COLO668 (cell line): ENCODE measurements around the gene TMEM163.

Experiments used
- DNase-seq: peaks from one replicate; lab custom pipeline; 2025; ENCODE audit not compliant: unreplicated experiment; lab: John Stamatoyannopoulos, UW

TMEM163 gene

GRCh38 chr2:134583462-134583861 lies 135.3 kb downstream of the TMEM163 start:
- no peak for DNase-seq

GRCh38 chr2:134582547-134582899 lies 136.3 kb downstream of the TMEM163 start:
- no peak for DNase-seq

GRCh38 chr2:134581877-134582546 lies 136.8 kb downstream of the TMEM163 start:
- DNase-seq, result no peak

- DNase-seq, result no peak
Observed at GRCh38 chr2:134578316-134578715, 140.5 kb downstream of the TMEM163 start.

GRCh38 chr2:134576478-134576877 lies 142.3 kb downstream of the TMEM163 start:
- DNase-seq, result no peak

GRCh38 chr2:134575888-134576287 lies 142.9 kb downstream of the TMEM163 start:
- no peak for DNase-seq

GRCh38 chr2:134574611-134575330 lies 144.0 kb downstream of the TMEM163 start:
- no peak for DNase-seq

GRCh38 chr2:134573724-134574123 lies 145.1 kb downstream of the TMEM163 start:
- DNase-seq, result no peak

- no peak for DNase-seq
Observed at GRCh38 chr2:134573085-134573370, 145.8 kb downstream of the TMEM163 start.

GRCh38 chr2:134572314-134573084 lies 146.3 kb downstream of the TMEM163 start:
- no peak for DNase-seq

GRCh38 chr2:134570676-134571075 lies 148.1 kb downstream of the TMEM163 start:
- DNase-seq, result no peak

- DNase-seq, result no peak
Observed at GRCh38 chr2:134568413-134568812, 150.4 kb downstream of the TMEM163 start.

GRCh38 chr2:134567666-134568065 lies 151.1 kb downstream of the TMEM163 start:
- no peak for DNase-seq

- DNase-seq, result peak; percentile 13
Observed at GRCh38 chr2:134564955-134565354, 153.8 kb downstream of the TMEM163 start.

- DNase-seq, result no peak
Observed at GRCh38 chr2:134564549-134564948, 154.3 kb downstream of the TMEM163 start.

- DNase-seq, result peak; percentile 52
Observed at GRCh38 chr2:134558208-134558830, 160.5 kb downstream of the TMEM163 start.

GRCh38 chr2:134555411-134555810 lies 163.4 kb downstream of the TMEM163 start:
- no peak for DNase-seq

- no peak for DNase-seq
Observed at GRCh38 chr2:134553657-134554056, 165.1 kb downstream of the TMEM163 start.

- no peak for DNase-seq
Observed at GRCh38 chr2:134550566-134551164, 168.1 kb downstream of the TMEM163 start.

GRCh38 chr2:134549104-134549503 lies 169.7 kb downstream of the TMEM163 start:
- no peak for DNase-seq

- no peak for DNase-seq
Observed at GRCh38 chr2:134540990-134541389, 177.8 kb downstream of the TMEM163 start.
